NCI-H2081 treated with DMSO at 0.1 percent for 48 hours (cell line): ENCODE results near the gene ENTPD7.

Experiments used
- DNase-seq: peaks from one replicate; lab custom pipeline; 2025; lab: John Stamatoyannopoulos, UW

The ENTPD7 gene

DNA sequence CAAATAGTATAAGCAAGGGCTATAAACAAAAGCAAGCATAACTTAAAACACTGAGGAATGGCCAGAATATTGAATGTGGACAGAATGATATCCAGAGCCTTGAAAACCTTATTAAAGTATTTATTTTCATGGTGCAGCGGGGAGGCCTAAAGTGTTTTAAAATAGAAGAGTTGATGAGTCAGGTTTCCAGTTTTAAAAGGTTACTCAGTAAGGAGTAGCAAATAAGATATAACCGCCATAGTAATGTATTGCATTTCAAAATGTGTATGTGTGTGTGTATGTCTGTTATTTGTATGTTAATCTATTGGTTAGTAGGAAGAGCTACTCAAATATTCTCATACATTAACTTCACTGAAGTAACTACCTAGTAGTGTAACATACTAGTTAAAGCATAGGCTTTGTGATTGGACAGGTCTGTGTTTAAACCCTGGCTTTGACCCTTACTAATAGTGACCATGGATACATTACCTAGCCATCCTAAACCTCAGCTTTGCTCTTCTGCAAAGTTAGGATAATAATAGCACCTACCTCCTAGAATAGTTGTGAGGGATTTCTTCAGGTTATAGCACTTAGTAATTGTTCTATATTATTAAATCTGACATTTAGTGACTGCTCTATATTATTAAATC, 89.6 kb downstream of the ENTPD7 start:
- DNase-seq: no peak

DNA sequence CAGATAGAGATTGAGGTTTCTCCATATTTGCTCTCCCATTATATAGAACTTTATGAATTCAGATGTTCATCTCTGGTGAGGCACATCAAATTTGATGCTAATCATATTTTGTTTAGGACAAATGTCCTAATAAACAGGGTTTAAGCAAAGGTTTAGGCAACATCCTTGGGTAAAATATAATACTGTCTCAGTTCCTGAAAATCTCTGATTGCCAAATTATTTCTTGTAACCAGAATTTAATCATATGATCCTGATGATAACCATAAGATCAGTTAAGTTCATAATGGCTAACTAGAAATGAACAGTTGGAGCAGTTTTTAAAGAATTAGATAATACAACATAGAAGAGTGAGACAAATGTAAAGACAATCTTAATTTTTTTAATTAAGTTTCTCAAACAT, 91.3 kb downstream of the ENTPD7 start:
- no peak for DNase-seq

DNA sequence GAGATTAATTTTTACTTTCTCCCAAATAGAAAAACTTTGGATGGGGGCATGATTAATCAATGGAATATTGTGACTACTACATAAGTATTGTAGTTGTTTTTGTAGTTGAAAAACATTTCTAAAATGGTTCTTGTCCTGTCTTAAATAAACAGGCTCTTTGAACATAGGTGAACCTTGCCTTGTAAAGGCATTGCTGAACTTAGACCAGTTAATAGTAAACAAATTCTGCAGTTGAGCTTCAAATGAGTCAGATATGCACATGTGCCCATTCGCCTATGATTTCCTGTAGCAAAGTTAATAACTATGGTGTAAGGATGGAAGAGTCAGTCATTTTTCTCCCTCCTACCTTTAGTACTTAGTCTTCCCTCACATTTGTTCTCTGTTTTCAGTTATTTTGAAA, 95.4 kb downstream of the ENTPD7 start:
- DNase-seq: no peak
